Measurements from ENCODE around the gene SEC23IP. TPM values are rescaled to one million over a fixed set of nuclear protein-coding genes. Genes with fewer than 3 reads are reported as not detected.

The SEC23IP gene
- total RNA-seq, 1 donor from 2014 or later, result 64.6 TPM

DNA sequence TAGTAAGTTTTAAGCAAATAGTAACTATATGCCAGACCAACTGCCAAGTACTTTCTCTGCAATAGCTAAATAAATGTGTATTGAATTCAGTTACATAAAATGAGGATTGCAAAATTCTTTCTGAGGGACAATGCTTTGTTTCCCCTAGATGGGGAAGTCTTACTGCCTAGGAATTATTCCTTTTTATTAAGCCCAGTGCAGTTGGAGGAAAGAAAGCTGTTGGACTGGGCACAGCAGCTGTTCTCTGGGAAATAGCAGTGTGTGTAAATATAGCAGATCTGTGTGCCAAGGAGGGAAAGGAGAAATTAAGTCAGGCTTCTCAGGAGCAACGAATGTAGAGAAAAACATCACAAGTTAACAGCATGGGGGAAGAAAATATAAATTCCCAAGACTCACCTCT is 77.1 kb downstream of the SEC23IP start:
- Mint-ChIP-seq H3K4me3 (ENCODE audit: unreplicated experiment) (no peak overlapping the region), H3K4me1 (ENCODE audit: unreplicated experiment) (no peaks in the 10 kb centered on the region), H3K27ac (ENCODE audit: unreplicated experiment) (no peak overlapping the region), H3K36me3 (ENCODE audit: unreplicated experiment) (no peaks in the 10 kb centered on the region), H3K27me3 (ENCODE audit: unreplicated experiment) (peaks cover 27% of the 10 kb centered on the region), H3K9me3 (ENCODE audit: unreplicated experiment) (peaks cover 15% of the 10 kb centered on the region)
- TF ChIP-seq, protein P1, sequence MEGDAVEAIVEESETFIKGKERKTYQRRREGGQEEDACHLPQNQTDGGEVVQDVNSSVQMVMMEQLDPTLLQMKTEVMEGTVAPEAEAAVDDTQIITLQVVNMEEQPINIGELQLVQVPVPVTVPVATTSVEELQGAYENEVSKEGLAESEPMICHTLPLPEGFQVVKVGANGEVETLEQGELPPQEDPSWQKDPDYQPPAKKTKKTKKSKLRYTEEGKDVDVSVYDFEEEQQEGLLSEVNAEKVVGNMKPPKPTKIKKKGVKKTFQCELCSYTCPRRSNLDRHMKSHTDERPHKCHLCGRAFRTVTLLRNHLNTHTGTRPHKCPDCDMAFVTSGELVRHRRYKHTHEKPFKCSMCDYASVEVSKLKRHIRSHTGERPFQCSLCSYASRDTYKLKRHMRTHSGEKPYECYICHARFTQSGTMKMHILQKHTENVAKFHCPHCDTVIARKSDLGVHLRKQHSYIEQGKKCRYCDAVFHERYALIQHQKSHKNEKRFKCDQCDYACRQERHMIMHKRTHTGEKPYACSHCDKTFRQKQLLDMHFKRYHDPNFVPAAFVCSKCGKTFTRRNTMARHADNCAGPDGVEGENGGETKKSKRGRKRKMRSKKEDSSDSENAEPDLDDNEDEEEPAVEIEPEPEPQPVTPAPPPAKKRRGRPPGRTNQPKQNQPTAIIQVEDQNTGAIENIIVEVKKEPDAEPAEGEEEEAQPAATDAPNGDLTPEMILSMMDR (IDR thresholded peaks at IDR 0.05), result no peak
- DNase-seq (ENCODE audit: extremely low spot score, unreplicated experiment), result no peak

DNA sequence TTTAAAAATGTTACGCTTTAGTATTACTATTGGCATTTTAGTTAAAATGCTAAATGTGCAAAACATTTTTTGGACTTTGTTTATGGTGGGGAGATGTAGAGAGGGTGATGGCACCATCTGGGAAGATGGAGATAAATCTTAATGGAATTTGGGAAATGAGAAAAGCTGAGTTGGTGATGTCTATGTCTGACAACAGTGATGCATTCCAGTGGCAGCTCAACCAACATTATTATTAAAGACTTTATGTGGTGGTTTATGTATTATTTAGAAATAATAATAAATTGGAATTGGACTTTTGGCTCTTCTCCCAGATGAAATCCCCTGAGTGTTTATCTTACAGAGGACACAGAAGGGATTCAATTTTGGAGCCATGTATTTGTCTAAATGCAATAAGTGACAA is 77.6 kb downstream of the SEC23IP start:
- no peak for DNase-seq (ENCODE audit: extremely low spot score, unreplicated experiment)
- Mint-ChIP-seq H3K4me1 (ENCODE audit: unreplicated experiment) (no peaks in the 10 kb centered on the region), H3K9me3 (ENCODE audit: unreplicated experiment) (peaks cover 15% of the 10 kb centered on the region), H3K36me3 (ENCODE audit: unreplicated experiment) (no peaks in the 10 kb centered on the region), H3K27ac (ENCODE audit: unreplicated experiment) (no peak overlapping the region), H3K4me3 (ENCODE audit: unreplicated experiment) (no peak overlapping the region), H3K27me3 (ENCODE audit: unreplicated experiment) (peaks cover 27% of the 10 kb centered on the region)
- TF ChIP-seq, protein P1 (IDR thresholded peaks at IDR 0.05), result no peak

DNA sequence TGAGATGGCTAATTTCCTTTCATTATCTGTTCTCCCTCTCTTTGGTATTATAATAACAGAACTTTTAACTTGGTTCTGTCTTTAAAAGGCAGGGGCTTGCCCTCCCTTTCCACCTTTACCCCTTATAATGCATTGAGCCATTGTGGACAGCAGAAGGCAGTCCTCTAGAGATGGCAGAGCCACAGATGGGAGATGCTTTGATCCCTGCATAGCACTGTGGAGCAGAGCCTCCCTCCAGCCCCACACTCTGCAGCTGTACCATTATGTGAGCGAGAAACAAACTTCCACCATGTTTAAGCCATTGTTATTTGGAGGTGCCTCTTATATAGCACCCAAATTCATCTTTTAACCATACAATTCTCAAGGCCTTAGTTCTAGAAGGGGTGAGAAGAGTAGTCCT is 78.4 kb downstream of the SEC23IP start:
- Mint-ChIP-seq H3K4me1 (ENCODE audit: unreplicated experiment) (no peaks in the 10 kb centered on the region), H3K9me3 (ENCODE audit: unreplicated experiment) (peaks cover 15% of the 10 kb centered on the region), H3K36me3 (ENCODE audit: unreplicated experiment) (no peaks in the 10 kb centered on the region), H3K4me3 (ENCODE audit: unreplicated experiment) (no peak overlapping the region), H3K27me3 (ENCODE audit: unreplicated experiment) (peaks cover 25% of the 10 kb centered on the region), H3K27ac (ENCODE audit: unreplicated experiment) (no peak overlapping the region)
- TF ChIP-seq, protein P1 (IDR thresholded peaks at IDR 0.05), result no peak
- no peak for DNase-seq (ENCODE audit: extremely low spot score, unreplicated experiment)

DNA sequence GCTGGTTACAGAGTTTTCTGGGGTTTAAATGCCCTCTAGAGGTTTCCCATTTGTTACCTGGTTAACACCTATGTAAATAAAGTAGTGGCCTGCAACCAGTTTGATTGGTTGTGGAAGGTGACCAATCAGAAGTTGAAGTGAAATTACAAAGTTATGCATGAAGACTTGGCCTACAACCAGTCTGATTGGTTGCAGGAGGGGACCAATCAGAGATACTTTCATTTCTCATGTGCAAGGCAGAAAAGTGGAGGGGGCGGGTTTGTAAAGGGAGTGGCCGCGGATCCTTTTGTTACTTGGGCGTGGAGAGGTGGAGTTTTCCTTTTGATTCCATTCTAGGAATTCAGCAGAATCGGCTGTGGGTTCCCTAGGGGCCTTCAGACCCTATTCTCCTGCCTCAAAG is 80.8 kb downstream of the SEC23IP start:
- DNase-seq (ENCODE audit: extremely low spot score, unreplicated experiment), result no peak

DNA sequence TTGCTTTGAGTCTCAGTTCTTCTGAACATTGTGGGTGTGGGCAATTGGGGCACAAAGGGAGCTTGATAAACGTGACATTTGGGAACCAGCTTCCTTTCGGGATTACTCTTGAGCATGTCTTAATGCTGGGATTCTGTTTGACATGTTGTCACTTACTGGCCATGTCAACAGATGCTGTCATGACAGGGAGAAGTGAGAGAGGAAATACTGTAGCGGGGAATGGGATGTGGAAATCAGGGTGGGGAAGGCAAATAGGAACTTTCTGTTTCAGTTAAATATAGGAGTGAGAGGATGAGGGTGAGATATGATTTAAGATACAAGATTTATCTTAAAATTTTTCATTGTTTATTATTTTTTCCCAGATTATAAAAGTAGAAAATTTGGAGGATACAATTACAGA is 83.9 kb downstream of the SEC23IP start:
- TF ChIP-seq, protein P1 (IDR thresholded peaks at IDR 0.05), result no peak
- Mint-ChIP-seq H3K27ac (ENCODE audit: unreplicated experiment) (no peak overlapping the region), H3K36me3 (ENCODE audit: unreplicated experiment) (no peaks in the 10 kb centered on the region), H3K9me3 (ENCODE audit: unreplicated experiment) (no peaks in the 10 kb centered on the region), H3K4me3 (ENCODE audit: unreplicated experiment) (no peak overlapping the region), H3K4me1 (ENCODE audit: unreplicated experiment) (no peaks in the 10 kb centered on the region), H3K27me3 (ENCODE audit: unreplicated experiment) (peaks cover 4% of the 10 kb centered on the region)
- DNase-seq (ENCODE audit: extremely low spot score, unreplicated experiment), result no peak

More for the DNA sequence above, 80.8 kb downstream of the SEC23IP start:
- no peak overlapping the region for H3K4me3 Mint-ChIP-seq (ENCODE audit: unreplicated experiment)
- no peaks in the 10 kb centered on the region for H3K9me3 Mint-ChIP-seq (ENCODE audit: unreplicated experiment)
- H3K4me1 Mint-ChIP-seq (ENCODE audit: unreplicated experiment), result no peaks in the 10 kb centered on the region
- TF ChIP-seq, protein P1 (IDR thresholded peaks at IDR 0.05), result no peak
- H3K27me3 Mint-ChIP-seq (ENCODE audit: unreplicated experiment), result peaks cover 16% of the 10 kb centered on the region
- H3K36me3 Mint-ChIP-seq (ENCODE audit: unreplicated experiment), result no peaks in the 10 kb centered on the region
- no peak overlapping the region for H3K27ac Mint-ChIP-seq (ENCODE audit: unreplicated experiment)
